ENCODE measurements around the gene GIGYF2. TPM values are rescaled to one million over a fixed set of nuclear protein-coding genes. Genes with fewer than 3 reads are reported as not detected.
A peak's percentile ranks its signal among the peaks of the same experiment; 100 is the strongest.

Gene GIGYF2
- total RNA-seq, 1 donor = 57.2 TPM

DNA sequence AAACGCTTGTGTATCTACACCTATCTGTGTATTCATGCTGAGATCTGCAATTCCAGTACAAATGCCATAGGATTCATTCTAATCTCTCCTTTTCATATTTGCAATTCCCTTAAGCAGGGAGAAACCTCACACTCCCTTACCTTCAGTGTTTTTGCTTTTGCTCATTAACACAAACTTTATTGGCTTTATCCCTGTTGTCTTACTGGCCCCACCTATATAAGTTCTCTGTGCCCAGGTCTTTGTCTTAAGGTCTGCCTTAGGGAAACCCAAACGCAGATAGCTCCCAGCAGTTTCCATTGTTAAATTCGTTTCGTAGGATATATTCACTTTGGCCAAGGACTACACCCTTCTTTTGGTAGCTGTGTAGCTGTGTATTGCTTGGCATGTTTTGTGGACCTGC lies 169.0 kb downstream of the GIGYF2 start:
- Histone ChIP-seq H3K4me1 (ENCODE audit: insufficient read depth, low read length) (no peaks in the 10 kb centered on the region), H3K27me3 (ENCODE audit: insufficient read depth, low read length) (no peaks in the 10 kb centered on the region), H3K4me3 (ENCODE audit: insufficient read depth, low read length) (no peak overlapping the region), H4K20me1 (ENCODE audit: insufficient read depth, low read length) (no peaks in the 10 kb centered on the region), H3K9me3 (ENCODE audit: low read depth, low read length) (no peaks in the 10 kb centered on the region), H3K79me2 (ENCODE audit: insufficient read depth, low read length) (no peaks in the 10 kb centered on the region), H3K27ac (ENCODE audit: low read depth, low read length) (no peak overlapping the region), H3K4me2 (ENCODE audit: insufficient read depth, low read length) (no peak overlapping the region), H2AFZ (ENCODE audit: low read length) (no peak overlapping the region), H3K36me3 (ENCODE audit: insufficient read depth, low read length) (no peaks in the 10 kb centered on the region)
- TF ChIP-seq, protein P1, sequence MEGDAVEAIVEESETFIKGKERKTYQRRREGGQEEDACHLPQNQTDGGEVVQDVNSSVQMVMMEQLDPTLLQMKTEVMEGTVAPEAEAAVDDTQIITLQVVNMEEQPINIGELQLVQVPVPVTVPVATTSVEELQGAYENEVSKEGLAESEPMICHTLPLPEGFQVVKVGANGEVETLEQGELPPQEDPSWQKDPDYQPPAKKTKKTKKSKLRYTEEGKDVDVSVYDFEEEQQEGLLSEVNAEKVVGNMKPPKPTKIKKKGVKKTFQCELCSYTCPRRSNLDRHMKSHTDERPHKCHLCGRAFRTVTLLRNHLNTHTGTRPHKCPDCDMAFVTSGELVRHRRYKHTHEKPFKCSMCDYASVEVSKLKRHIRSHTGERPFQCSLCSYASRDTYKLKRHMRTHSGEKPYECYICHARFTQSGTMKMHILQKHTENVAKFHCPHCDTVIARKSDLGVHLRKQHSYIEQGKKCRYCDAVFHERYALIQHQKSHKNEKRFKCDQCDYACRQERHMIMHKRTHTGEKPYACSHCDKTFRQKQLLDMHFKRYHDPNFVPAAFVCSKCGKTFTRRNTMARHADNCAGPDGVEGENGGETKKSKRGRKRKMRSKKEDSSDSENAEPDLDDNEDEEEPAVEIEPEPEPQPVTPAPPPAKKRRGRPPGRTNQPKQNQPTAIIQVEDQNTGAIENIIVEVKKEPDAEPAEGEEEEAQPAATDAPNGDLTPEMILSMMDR (IDR thresholded peaks at IDR 0.05; ENCODE audit: extremely low read depth, low read depth, low read length) = no peak
- no peak for DNase-seq (ENCODE audit: insufficient read length, low spot score, missing footprints)

DNA sequence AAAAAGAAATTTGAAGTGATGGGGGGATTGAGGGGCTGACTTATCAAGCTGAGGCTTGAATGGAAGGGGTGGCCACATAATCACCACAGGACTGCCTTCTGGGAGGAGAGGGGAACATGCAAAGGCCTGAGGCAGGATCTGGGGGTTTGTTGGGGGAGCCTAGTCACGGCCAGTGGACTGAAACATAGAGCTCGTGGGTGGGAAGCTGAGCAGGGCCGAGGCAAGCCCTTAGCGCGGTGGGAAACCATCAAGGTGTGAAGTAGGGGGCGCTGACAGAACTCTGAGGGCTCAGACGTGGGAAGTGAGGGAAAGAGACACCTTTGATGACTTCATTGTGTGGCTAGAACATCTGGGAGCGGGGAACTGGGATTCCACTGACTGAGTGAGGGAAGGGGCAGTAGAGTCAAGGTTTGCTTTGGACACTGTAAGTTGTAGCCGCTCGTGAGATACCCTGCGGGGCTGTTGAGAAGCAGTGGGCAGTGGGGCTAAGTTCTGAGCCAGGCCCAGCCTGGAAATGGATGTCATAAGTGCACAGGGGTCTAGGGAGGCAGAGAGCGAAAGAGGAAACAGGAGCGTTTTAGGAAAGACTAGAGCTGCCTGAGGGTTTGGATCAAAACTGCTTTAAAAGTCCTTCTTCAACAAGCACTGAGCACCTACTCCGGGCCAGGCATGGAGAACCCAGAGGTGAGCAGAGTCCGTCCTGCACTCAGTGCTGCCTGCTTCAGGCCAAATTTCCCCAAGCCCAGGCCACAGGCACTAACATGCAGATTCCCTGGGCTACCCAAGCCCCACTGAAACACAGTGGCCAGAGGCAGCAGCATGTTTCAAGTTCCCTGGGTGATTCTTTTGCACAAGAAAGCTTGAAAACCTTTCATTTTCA lies 172.2 kb downstream of the GIGYF2 start:
- Histone ChIP-seq H3K4me2 (ENCODE audit: insufficient read depth, low read length) (no peak overlapping the region), H4K20me1 (ENCODE audit: insufficient read depth, low read length) (no peaks in the 10 kb centered on the region), H3K27ac (ENCODE audit: low read depth, low read length) (no peak overlapping the region), H3K9me3 (ENCODE audit: low read depth, low read length) (no peaks in the 10 kb centered on the region), H3K27me3 (ENCODE audit: insufficient read depth, low read length) (no peaks in the 10 kb centered on the region), H2AFZ (ENCODE audit: low read length) (no peak overlapping the region), H3K36me3 (ENCODE audit: insufficient read depth, low read length) (no peaks in the 10 kb centered on the region), H3K4me3 (ENCODE audit: insufficient read depth, low read length) (no peak overlapping the region), H3K4me1 (ENCODE audit: insufficient read depth, low read length) (no peaks in the 10 kb centered on the region), H3K79me2 (ENCODE audit: insufficient read depth, low read length) (no peaks in the 10 kb centered on the region)
- TF ChIP-seq, protein P1 (IDR thresholded peaks at IDR 0.05; ENCODE audit: extremely low read depth, low read depth, low read length) = no peak
- peak; percentile 76 for DNase-seq (ENCODE audit: insufficient read length, low spot score, missing footprints)

DNA sequence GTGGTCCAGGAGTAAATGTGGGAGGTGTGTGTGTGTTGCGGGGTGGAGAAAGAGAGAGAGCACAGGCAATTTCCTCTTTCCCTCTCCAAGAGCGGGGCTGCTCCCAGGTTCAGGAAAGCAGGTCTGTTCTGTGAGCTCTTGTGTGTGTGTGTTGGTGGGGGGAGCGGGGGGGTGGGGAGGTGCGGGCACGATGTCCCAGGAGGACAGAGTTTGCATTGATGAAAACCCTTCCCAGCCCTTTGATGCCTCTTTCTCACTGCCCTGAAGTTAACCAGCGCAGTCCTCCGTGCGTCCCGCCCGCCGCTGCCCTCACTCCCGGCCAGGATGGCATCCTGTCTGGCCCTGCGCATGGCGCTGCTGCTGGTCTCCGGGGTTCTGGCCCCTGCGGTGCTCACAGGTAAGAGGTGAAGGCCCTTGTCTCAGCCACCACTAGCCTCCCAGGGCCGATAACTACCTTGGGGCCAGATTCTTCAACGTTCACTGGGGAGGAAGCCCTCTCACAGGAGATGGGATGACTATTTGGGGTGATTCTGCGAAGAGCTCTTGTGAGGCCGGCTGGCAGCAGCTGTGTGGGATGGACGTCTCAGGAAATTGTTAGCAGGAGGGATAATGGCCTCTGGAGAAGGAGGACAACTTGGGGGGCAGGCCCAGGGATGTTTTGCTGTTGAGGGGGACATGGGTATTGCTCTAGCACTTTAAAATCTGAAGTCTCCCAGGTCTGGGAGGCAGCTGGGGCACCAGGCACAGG lies 173.1 kb downstream of the GIGYF2 start, which contains the start of gene SNORC:
Gene SNORC, plus strand, starts transcription at position 247 of the 748 bp plus-strand sequence. Its CDS starts 78 bp downstream, at position 325.
- Histone ChIP-seq H3K27me3 (ENCODE audit: insufficient read depth, low read length) (no peaks in the 10 kb centered on the region), H3K4me1 (ENCODE audit: insufficient read depth, low read length) (no peaks in the 10 kb centered on the region), H3K27ac (ENCODE audit: low read depth, low read length) (no peak within 1 kb of the TSS), H3K9me3 (ENCODE audit: low read depth, low read length) (no peaks in the 10 kb centered on the region), H3K79me2 (ENCODE audit: insufficient read depth, low read length) (no peaks in the 10 kb centered on the region), H3K4me2 (ENCODE audit: insufficient read depth, low read length) (no peak within 1 kb of the TSS), H2AFZ (ENCODE audit: low read length) (no peak within 1 kb of the TSS), H3K36me3 (ENCODE audit: insufficient read depth, low read length) (no peaks in the 10 kb centered on the region), H3K4me3 (ENCODE audit: insufficient read depth, low read length) (no peak within 1 kb of the TSS), H4K20me1 (ENCODE audit: insufficient read depth, low read length) (no peaks in the 10 kb centered on the region)
- TF ChIP-seq, protein P1 (IDR thresholded peaks at IDR 0.05; ENCODE audit: extremely low read depth, low read depth, low read length) = no peak
- peak; percentile 78 for DNase-seq (ENCODE audit: insufficient read length, low spot score, missing footprints)

All from osteoblast (primary cell).